ENCODE results near the gene SLC13A4. TPM values are rescaled to one million over a fixed set of nuclear protein-coding genes. Genes with fewer than 3 reads are reported as not detected.
A peak's percentile ranks its signal among the peaks of the same experiment; 100 is the strongest.

Gene SLC13A4
- total and polyA plus RNA-seq, 3 experiments from 2014 or later: not detected

DNA sequence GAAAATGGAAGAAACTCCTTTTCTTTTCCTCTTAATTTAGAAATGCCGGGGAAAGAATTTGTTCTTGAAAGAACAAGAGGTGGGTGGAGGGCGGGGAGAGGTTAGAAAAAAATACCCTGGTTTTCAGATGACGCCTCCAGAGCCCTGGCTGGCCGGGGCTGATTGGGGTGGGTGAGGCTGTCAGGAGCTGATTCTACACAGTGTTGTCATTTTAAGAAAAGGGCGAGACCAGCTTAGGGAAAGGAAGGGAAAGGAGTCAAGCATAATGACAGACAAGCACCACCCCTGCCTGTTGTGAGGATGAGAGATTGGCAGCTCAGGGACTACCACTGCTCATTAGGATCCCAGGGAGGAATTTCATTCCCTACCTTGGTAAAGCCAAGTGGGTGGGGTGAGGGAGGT lies 30.5 kb upstream of the SLC13A4 start:
- no peak for DNase-seq
- H3K4me1 ChIP-seq (ENCODE audit: insufficient read depth, low read length): no peaks in the 10 kb centered on the region
- H3K9me3 Mint-ChIP-seq: peaks cover 0 to 5% (median 2%) of the 10 kb centered on the region in 5 donors
- H3K4me3 Mint-ChIP-seq: no peak overlapping the region
- no peaks in the 10 kb centered on the region for H3K36me3 ChIP-seq (ENCODE audit: insufficient read depth, low read length)
- no peak overlapping the region for H3K4me3 ChIP-seq (ENCODE audit: low read length)
- H3K9me3 ChIP-seq (ENCODE audit: low read length): no peaks in the 10 kb centered on the region
- ChIA-PET CTCF (no interaction called here), POLR2A (no interaction called here)
- no peaks in the 10 kb centered on the region for H3K36me3 Mint-ChIP-seq
- H3K27me3 Mint-ChIP-seq: peaks cover 23 to 60% of the 10 kb centered on the region in 2 donors
- no peak overlapping the region for H3K27ac Mint-ChIP-seq
- no peaks in the 10 kb centered on the region for H3K27me3 ChIP-seq (ENCODE audit: insufficient read depth, low read length, poor library complexity, severe bottlenecking)
- no peaks in the 10 kb centered on the region for H3K4me1 Mint-ChIP-seq
- H3K27ac ChIP-seq (ENCODE audit: low read depth, low read length): no peak overlapping the region

DNA sequence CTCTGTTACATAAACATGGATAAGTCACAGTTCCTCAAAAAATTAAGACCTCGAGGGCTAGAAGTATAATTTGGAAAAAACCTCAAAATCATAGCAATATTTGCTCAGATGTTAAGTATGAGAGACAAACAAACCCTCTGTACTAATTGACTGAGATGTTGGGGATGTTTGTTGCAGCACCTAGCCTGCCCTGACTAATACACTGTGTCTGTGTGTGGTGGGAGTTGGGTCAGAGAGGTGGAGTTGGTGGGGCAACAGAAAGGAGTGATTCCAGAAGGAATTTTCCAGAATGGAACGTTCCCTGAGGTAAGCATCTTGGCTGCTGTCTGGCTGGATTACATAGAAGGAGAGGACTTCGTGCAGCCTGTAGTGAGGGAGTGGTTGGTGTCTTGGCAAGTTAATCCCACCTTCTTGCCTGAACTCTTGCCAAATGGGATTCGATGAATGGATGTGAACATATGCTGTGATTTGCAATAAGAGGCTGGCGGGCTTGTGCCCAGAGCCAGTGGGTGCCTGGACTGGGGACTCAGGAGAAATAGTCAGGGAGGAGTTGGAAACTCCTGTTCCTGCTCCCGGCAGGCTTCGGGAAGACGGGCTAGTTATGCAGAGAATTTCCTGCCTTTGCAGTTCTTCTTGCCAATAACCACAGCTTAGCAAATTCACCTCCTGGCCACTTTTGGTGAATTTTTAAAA lies 29.9 kb upstream of the SLC13A4 start:
- peaks cover 23 to 60% of the 10 kb centered on the region in 2 donors for H3K27me3 Mint-ChIP-seq
- no peak overlapping the region for H3K4me3 Mint-ChIP-seq
- ChIA-PET CTCF (no interaction called here), POLR2A (no interaction called here)
- DNase-seq: no peak
- peaks cover 0 to 5% (median 2%) of the 10 kb centered on the region in 5 donors for H3K9me3 Mint-ChIP-seq
- no peaks in the 10 kb centered on the region for H3K36me3 Mint-ChIP-seq
- H3K36me3 ChIP-seq (ENCODE audit: insufficient read depth, low read length): no peaks in the 10 kb centered on the region
- H3K27me3 ChIP-seq (ENCODE audit: insufficient read depth, low read length, poor library complexity, severe bottlenecking): no peaks in the 10 kb centered on the region
- H3K9me3 ChIP-seq (ENCODE audit: low read length): no peaks in the 10 kb centered on the region
- H3K4me3 ChIP-seq (ENCODE audit: low read length): no peak overlapping the region
- no peak overlapping the region for H3K27ac Mint-ChIP-seq
- no peaks in the 10 kb centered on the region for H3K4me1 ChIP-seq (ENCODE audit: insufficient read depth, low read length)
- H3K27ac ChIP-seq (ENCODE audit: low read depth, low read length): no peak overlapping the region
- H3K4me1 Mint-ChIP-seq: no peaks in the 10 kb centered on the region

DNA sequence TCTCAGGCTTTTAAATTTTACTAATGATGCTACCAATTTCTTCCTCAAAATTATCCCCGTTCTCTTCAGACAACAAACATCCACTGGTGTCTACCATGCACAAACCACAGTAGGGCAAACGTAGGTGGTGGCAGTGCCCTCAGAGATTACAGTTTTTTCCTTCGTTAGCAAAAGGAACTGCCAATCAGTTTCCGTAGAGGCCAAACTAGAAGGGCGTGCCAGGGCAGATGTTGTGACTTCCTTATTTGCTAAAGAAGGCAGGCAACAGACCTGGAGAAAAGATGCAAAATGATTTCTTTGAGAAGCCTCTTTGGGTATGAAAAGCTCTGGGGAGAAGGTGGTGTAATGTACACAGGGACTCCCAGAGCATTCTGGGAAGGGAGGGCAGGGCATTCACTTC lies 28.2 kb upstream of the SLC13A4 start:
- no peaks in the 10 kb centered on the region for H3K4me1 ChIP-seq (ENCODE audit: insufficient read depth, low read length)
- no peaks in the 10 kb centered on the region for H3K27me3 ChIP-seq (ENCODE audit: insufficient read depth, low read length, poor library complexity, severe bottlenecking)
- H3K9me3 ChIP-seq (ENCODE audit: low read length): no peaks in the 10 kb centered on the region
- H3K36me3 ChIP-seq (ENCODE audit: insufficient read depth, low read length): no peaks in the 10 kb centered on the region
- no peak overlapping the region for H3K4me3 Mint-ChIP-seq
- no peak overlapping the region for H3K27ac Mint-ChIP-seq
- H3K27me3 Mint-ChIP-seq: peaks cover 18 to 55% of the 10 kb centered on the region in 2 donors
- CTCF ChIA-PET: no interaction called here
- no peak overlapping the region for H3K27ac ChIP-seq (ENCODE audit: low read depth, low read length)
- no peaks in the 10 kb centered on the region for H3K36me3 Mint-ChIP-seq
- peaks cover 0 to 5% (median 2%) of the 10 kb centered on the region in 5 donors for H3K9me3 Mint-ChIP-seq
- DNase-seq: no peak
- no peak overlapping the region for H3K4me3 ChIP-seq (ENCODE audit: low read length)
- POLR2A ChIA-PET: no interaction called here
- H3K4me1 Mint-ChIP-seq: no peaks in the 10 kb centered on the region

DNA sequence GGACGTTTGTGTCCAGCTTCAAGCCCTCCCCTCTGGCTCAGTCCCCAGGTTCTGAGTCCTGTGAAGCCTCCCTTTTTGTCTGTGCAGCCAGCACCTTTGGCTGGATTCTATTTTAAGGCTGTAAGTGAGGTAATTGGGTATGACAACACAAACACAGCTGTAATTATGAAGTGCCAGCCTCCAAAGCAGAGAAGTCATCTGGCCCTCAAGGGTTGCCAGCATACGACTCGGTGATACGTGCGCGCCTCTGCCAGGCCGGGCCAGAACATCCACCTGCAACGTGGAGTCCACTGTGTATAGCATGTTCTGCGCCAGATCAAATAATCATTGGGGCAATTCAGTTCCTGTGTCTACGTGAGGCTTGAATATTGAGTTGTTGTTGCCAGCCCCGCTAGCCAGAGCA lies 27.4 kb upstream of the SLC13A4 start:
- Histone ChIP-seq H3K9me3 (ENCODE audit: low read length) (no peaks in the 10 kb centered on the region), H3K36me3 (ENCODE audit: insufficient read depth, low read length) (no peaks in the 10 kb centered on the region), H3K4me1 (ENCODE audit: insufficient read depth, low read length) (no peaks in the 10 kb centered on the region), H3K27me3 (ENCODE audit: insufficient read depth, low read length, poor library complexity, severe bottlenecking) (no peaks in the 10 kb centered on the region), H3K27ac (ENCODE audit: low read depth, low read length) (no peak overlapping the region), H3K4me3 (ENCODE audit: low read length) (no peak overlapping the region)
- peaks cover 16 to 48% of the 10 kb centered on the region in 2 donors for H3K27me3 Mint-ChIP-seq
- H3K36me3 Mint-ChIP-seq: no peaks in the 10 kb centered on the region
- no peak for DNase-seq
- ChIA-PET CTCF (no interaction called here), POLR2A (no interaction called here)
- no peak overlapping the region for H3K27ac Mint-ChIP-seq
- no peaks in the 10 kb centered on the region for H3K4me1 Mint-ChIP-seq
- peaks cover 0 to 5% (median 2%) of the 10 kb centered on the region in 5 donors for H3K9me3 Mint-ChIP-seq
- H3K4me3 Mint-ChIP-seq: no peak overlapping the region

DNA sequence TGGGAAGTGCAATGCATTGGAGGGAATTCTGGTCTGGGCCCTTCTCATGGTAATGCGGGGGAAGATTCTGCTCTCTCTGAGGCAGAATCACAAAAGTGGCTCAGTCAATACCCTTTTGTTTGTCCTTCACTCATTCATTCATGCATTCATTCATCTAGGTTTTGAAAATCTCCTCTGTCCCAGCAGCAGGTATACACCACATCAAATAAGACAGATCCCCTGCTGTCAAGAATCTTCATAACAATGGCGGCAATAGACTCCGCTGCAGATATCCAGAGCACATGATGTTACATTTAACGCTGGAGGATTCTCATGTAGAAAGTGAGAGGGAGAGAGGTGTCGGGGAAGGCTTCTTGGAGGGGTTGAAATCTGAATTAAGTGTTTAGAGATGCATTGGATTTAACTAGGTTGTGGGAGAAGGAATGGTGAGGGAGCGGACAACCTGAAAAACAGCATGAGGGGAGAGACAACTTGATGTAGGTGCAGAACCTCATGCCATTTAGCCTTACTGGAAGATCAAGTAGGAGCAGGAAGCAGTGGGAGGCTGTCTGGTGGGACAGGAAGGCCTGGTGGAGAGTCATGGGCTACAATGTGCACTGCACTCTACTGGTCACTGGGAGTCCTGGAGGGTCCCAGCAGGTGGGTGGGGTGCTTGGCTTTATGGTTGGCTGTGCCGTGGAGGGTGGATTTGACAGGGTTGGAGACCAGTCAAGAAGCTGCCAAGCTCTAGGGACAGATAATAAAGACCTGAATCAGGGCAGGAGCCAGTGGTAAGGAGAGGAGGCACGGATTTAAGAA lies 25.8 kb upstream of the SLC13A4 start:
- CTCF ChIA-PET: no interaction called here
- Histone ChIP-seq H3K36me3 (ENCODE audit: insufficient read depth, low read length) (no peaks in the 10 kb centered on the region), H3K4me3 (ENCODE audit: low read length) (no peak overlapping the region), H3K27ac (ENCODE audit: low read depth, low read length) (no peak overlapping the region), H3K27me3 (ENCODE audit: insufficient read depth, low read length, poor library complexity, severe bottlenecking) (no peaks in the 10 kb centered on the region), H3K4me1 (ENCODE audit: insufficient read depth, low read length) (no peaks in the 10 kb centered on the region), H3K9me3 (ENCODE audit: low read length) (no peaks in the 10 kb centered on the region)
- no peak for DNase-seq
- no peak overlapping the region for H3K4me3 Mint-ChIP-seq
- no peak overlapping the region for H3K27ac Mint-ChIP-seq
- POLR2A ChIA-PET: no interaction called here
- no peaks in the 10 kb centered on the region for H3K36me3 Mint-ChIP-seq
- peaks cover 0 to 5% (median 2%) of the 10 kb centered on the region in 5 donors for H3K9me3 Mint-ChIP-seq
- H3K27me3 Mint-ChIP-seq: peaks cover 15 to 37% of the 10 kb centered on the region in 2 donors
- H3K4me1 Mint-ChIP-seq: no peaks in the 10 kb centered on the region

DNA sequence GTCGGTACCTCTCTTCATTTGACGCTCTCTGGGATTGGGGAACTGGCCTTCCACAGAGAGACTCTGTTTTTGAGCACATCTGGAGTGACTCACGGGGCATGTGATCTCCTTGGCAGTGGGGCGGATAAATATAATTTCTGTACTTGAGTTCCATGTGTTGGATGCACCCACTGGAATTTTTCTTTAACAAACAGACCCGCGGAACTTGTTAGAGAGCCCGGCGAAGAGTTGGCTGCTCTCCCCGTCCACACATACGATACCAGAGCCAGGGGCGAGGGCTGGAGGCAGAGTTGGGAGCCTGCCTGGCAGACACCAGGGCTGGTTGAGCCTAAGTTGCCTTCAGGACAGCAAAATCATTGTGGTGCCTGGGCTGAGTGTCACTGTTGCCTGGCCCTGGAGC lies 20.8 kb upstream of the SLC13A4 start, which contains the start of gene FAM180A:
Gene FAM180A (minus strand): TSS at position 44 of the 400 bp plus-strand sequence. CDS start 233 bp downstream, outside the sequence.
- Histone ChIP-seq H3K27me3 (ENCODE audit: insufficient read depth, low read length, poor library complexity, severe bottlenecking) (no peaks in the 10 kb centered on the region), H3K9me3 (ENCODE audit: low read length) (no peaks in the 10 kb centered on the region), H3K4me1 (ENCODE audit: insufficient read depth, low read length) (no peaks in the 10 kb centered on the region), H3K27ac (ENCODE audit: low read depth, low read length) (no peak within 1 kb of the TSS), H3K4me3 (ENCODE audit: low read length) (no peak within 1 kb of the TSS), H3K36me3 (ENCODE audit: insufficient read depth, low read length) (no peaks in the 10 kb centered on the region)
- Mint-ChIP-seq H3K4me3 (no peak within 1 kb of the TSS), H3K4me1 (no peaks in the 10 kb centered on the region), H3K9me3 (no peaks in the 10 kb centered on the region), H3K27ac (peak within 1 kb of the TSS in 1 of 8 donors; percentile 41), H3K27me3 (peaks cover 4 to 11% of the 10 kb centered on the region in 2 donors), H3K36me3 (no peaks in the 10 kb centered on the region)
- DNase-seq: no peak
- ChIA-PET POLR2A (no interaction called here), CTCF (no interaction called here)

DNA sequence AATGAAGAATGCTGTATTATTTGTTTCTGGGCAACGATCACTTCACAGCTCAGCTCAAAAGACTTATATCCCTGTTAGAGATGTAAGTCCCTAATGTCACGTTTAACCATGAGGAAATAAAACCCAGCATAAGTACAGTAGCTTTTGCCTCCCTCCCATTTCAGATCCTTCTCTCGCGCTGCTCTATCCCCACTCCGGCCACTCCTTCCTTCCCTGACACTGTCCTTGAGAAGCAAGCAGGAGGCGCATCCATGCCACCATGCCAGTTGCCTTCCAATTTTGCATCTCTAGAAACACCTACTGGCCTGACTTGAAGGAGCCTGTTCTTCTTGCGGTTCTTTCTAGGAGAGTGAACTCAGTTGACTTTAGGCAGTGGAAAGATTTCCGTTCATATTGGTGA lies 19.4 kb upstream of the SLC13A4 start:
- Histone ChIP-seq H3K27me3 (ENCODE audit: insufficient read depth, low read length, poor library complexity, severe bottlenecking) (no peaks in the 10 kb centered on the region), H3K4me1 (ENCODE audit: insufficient read depth, low read length) (no peaks in the 10 kb centered on the region), H3K36me3 (ENCODE audit: insufficient read depth, low read length) (no peaks in the 10 kb centered on the region), H3K27ac (ENCODE audit: low read depth, low read length) (no peak overlapping the region), H3K4me3 (ENCODE audit: low read length) (no peak overlapping the region), H3K9me3 (ENCODE audit: low read length) (no peaks in the 10 kb centered on the region)
- CTCF ChIA-PET: no interaction called here
- Mint-ChIP-seq H3K4me3 (no peak overlapping the region), H3K9me3 (no peaks in the 10 kb centered on the region), H3K4me1 (no peaks in the 10 kb centered on the region), H3K27me3 (peaks cover 6 to 10% of the 10 kb centered on the region in 2 donors), H3K27ac (no peak overlapping the region), H3K36me3 (no peaks in the 10 kb centered on the region)
- no peak for DNase-seq
- POLR2A ChIA-PET: no interaction called here

DNA sequence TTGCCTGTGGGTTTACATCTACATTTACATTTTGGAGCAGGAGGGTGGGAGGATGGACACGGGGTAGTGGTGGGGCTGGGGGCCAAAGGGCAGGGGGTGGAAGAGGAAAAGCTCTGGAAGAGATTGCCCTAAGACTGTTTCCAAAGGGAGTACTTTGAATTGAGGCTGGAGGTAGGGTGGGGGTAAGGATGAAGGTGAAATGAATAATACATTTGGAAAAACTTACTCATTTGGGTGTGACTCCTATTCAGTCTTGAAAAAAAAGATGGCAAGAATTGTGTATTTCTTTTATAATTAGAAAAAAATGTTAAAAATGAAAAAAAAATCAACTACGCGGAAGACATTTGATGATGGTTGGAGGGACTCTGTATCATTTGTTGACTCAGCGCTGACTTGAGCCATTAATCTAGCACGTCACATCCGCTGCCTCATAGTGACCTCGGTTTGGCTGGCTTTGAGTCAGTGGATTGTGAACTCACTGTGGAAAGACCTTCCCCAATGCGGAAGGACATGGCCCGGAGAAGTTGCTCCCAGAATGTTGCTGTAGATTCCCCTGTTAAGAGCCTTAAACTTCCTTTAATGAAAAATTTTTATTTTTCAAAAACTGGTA lies 17.8 kb upstream of the SLC13A4 start:
- ChIA-PET CTCF (no interaction called here), POLR2A (no interaction called here)
- no peaks in the 10 kb centered on the region for H3K9me3 Mint-ChIP-seq

More for the DNA sequence above, 17.8 kb upstream of the SLC13A4 start:
- DNase-seq: no peak
- no peaks in the 10 kb centered on the region for H3K36me3 ChIP-seq (ENCODE audit: insufficient read depth, low read length)
- peaks cover 12 to 17% of the 10 kb centered on the region in 2 donors for H3K27me3 Mint-ChIP-seq
- no peak overlapping the region for H3K27ac Mint-ChIP-seq
- H3K4me3 Mint-ChIP-seq: no peak overlapping the region
- H3K9me3 ChIP-seq (ENCODE audit: low read length): no peaks in the 10 kb centered on the region
- no peaks in the 10 kb centered on the region for H3K36me3 Mint-ChIP-seq
- H3K4me1 ChIP-seq (ENCODE audit: insufficient read depth, low read length): no peaks in the 10 kb centered on the region
- no peaks in the 10 kb centered on the region for H3K27me3 ChIP-seq (ENCODE audit: insufficient read depth, low read length, poor library complexity, severe bottlenecking)
- no peaks in the 10 kb centered on the region for H3K4me1 Mint-ChIP-seq
- no peak overlapping the region for H3K27ac ChIP-seq (ENCODE audit: low read depth, low read length)
- H3K4me3 ChIP-seq (ENCODE audit: low read length): no peak overlapping the region
